Parathyroid adenoma (tissue), 2 donors: Measurements from ENCODE around the gene CACNA1B.

Source experiments
- H2AFZ ChIP-seq: fragments of 300-600 bp; sonication (generic); one replicate; pipeline ENCODE4 v1.7.0; 2017; ENCODE audit warnings: antibody characterized with exemption, mild to moderate bottlenecking
- H3K27ac ChIP-seq: fragments of 300-600 bp; sonication (generic); one replicate; pipeline ENCODE4 v1.7.0; 2017
- H3K27me3 ChIP-seq: fragments of 300-600 bp; sonication (generic); one replicate; pipeline ENCODE4 v1.7.0; 2017; ENCODE audit warnings: low read length; ENCODE audit not compliant: control insufficient read depth, insufficient read depth
- H3K36me3 ChIP-seq: fragments of 300-600 bp; sonication (generic); one replicate; pipeline ENCODE4 v1.7.0; 2017; ENCODE audit warnings: low read length; ENCODE audit not compliant: control insufficient read depth, insufficient read depth
- H3K4me1 ChIP-seq: fragments of 300-600 bp; sonication (generic); one replicate; pipeline ENCODE4 v1.7.0; 2017; ENCODE audit warnings: control low read depth
- H3K4me2 ChIP-seq: fragments of 300-600 bp; sonication (generic); one replicate; pipeline ENCODE4 v1.7.0; 2017; ENCODE audit warnings: low read length
- H3K4me3 ChIP-seq: fragments of 300-600 bp; sonication (generic); one replicate; pipeline ENCODE4 v1.7.0; 2017; ENCODE audit warnings: low read depth, low read length
- H3K79me2 ChIP-seq: fragments of 300-600 bp; sonication (generic); one replicate; pipeline ENCODE4 v1.7.0; 2017; ENCODE audit warnings: control low read depth
- H3K9ac ChIP-seq: fragments of 300-600 bp; sonication (generic); one replicate; pipeline ENCODE4 v1.7.0; 2017; ENCODE audit warnings: mild to moderate bottlenecking
- H3K9me3 ChIP-seq: fragments of 300-600 bp; sonication (generic); one replicate; pipeline ENCODE4 v1.7.0; 2017; ENCODE audit warnings: low read length; ENCODE audit not compliant: control insufficient read depth
- CTCF ChIP-seq: fragments of 300-600 bp; sonication (generic); IDR thresholded peaks from one replicate; pipeline ENCODE4 v1.7.0; 2017; ENCODE audit warnings: antibody characterized with exemption, mild to moderate bottlenecking
- donor health status: primary hyperparathyroidism.

CACNA1B gene

GRCh38 chr9:138100711-138101350, 223.2 kb downstream of the CACNA1B start:
- no peaks in the 10 kb centered on the region for H3K4me1 ChIP-seq
- no peaks in the 10 kb centered on the region for H3K9me3 ChIP-seq
- no peaks in the 10 kb centered on the region for H3K79me2 ChIP-seq
- H3K27ac ChIP-seq: no peak overlapping the region
- no peak overlapping the region for H3K4me3 ChIP-seq
- H3K9ac ChIP-seq: no peak overlapping the region
- no peak overlapping the region for H3K4me2 ChIP-seq
- H3K27me3 ChIP-seq: no peaks in the 10 kb centered on the region
- TF ChIP-seq CTCF: no peak
- H2AFZ ChIP-seq: no peak overlapping the region
- no peaks in the 10 kb centered on the region for H3K36me3 ChIP-seq

GRCh38 chr9:138101444-138102234, 224.1 kb downstream of the CACNA1B start:
- no peak overlapping the region for H2AFZ ChIP-seq
- H3K79me2 ChIP-seq: no peaks in the 10 kb centered on the region
- H3K27ac ChIP-seq: no peak overlapping the region
- H3K9ac ChIP-seq: no peak overlapping the region
- no peaks in the 10 kb centered on the region for H3K9me3 ChIP-seq
- H3K4me2 ChIP-seq: no peak overlapping the region
- no peaks in the 10 kb centered on the region for H3K4me1 ChIP-seq
- no peaks in the 10 kb centered on the region for H3K27me3 ChIP-seq
- H3K36me3 ChIP-seq: no peaks in the 10 kb centered on the region
- no peak for TF ChIP-seq CTCF
- no peak overlapping the region for H3K4me3 ChIP-seq

- H3K36me3 ChIP-seq: no peaks in the 10 kb centered on the region
- no peak overlapping the region for H3K4me2 ChIP-seq
- no peak for TF ChIP-seq CTCF
- H3K27ac ChIP-seq: no peak overlapping the region
- no peak overlapping the region for H3K9ac ChIP-seq
- no peak overlapping the region for H3K4me3 ChIP-seq
- no peaks in the 10 kb centered on the region for H3K4me1 ChIP-seq
- no peaks in the 10 kb centered on the region for H3K9me3 ChIP-seq
- no peaks in the 10 kb centered on the region for H3K79me2 ChIP-seq
- H2AFZ ChIP-seq: no peak overlapping the region
- H3K27me3 ChIP-seq: no peaks in the 10 kb centered on the region
Measured at GRCh38 chr9:138102246-138103051, 224.9 kb downstream of the CACNA1B start.

GRCh38 chr9:138103111-138103848, 225.7 kb downstream of the CACNA1B start:
- no peaks in the 10 kb centered on the region for H3K4me1 ChIP-seq
- no peak overlapping the region for H2AFZ ChIP-seq
- no peaks in the 10 kb centered on the region for H3K27me3 ChIP-seq
- H3K36me3 ChIP-seq: no peaks in the 10 kb centered on the region
- H3K9ac ChIP-seq: no peak overlapping the region
- TF ChIP-seq CTCF: no peak
- H3K27ac ChIP-seq: no peak overlapping the region
- no peak overlapping the region for H3K4me2 ChIP-seq
- H3K79me2 ChIP-seq: no peaks in the 10 kb centered on the region
- H3K9me3 ChIP-seq: no peaks in the 10 kb centered on the region
- H3K4me3 ChIP-seq: no peak overlapping the region
